WTC11 (cell line): ENCODE data around the gene KCNJ4. TPM values are rescaled to one million over a fixed set of nuclear protein-coding genes. Genes with fewer than 3 reads are reported as not detected.

Source experiments
- ATAC-seq: fragments of 200-7000 bp; cut with Tn5 transposase; 2 replicates; pipeline ENCODE4 v1.10.0; 2021; ENCODE audit warnings: mild to moderate bottlenecking, moderate library complexity
- CTCF ChIA-PET: fragments of 300-600 bp; sonication (Branson Sonifier 250); formaldehyde crosslinking; loops from one replicate; lab custom pipeline; 2021; ENCODE audit warnings: antibody characterized with exemption; lab: Charles Lee
- POLR2A ChIA-PET: fragments of 350-600 bp; sonication (Branson Sonifier 250); formaldehyde crosslinking; loops from one replicate; lab custom pipeline; 2021; ENCODE audit warnings: antibody characterized with exemption; lab: Charles Lee
- DNase-seq: peaks from one replicate; pipeline ENCODE4 v3.0.0; 2021; ENCODE audit warnings: low spot score
- H3K27ac Mint-ChIP-seq: 2 replicates; pipeline ENCODE4 v1.8.0; 2021; ENCODE audit warnings: mixed read lengths
- H3K27me3 Mint-ChIP-seq: 2 replicates; pipeline ENCODE4 v1.8.0; 2021; ENCODE audit warnings: low read depth, mild to moderate bottlenecking, moderate library complexity, mixed read lengths
- H3K36me3 Mint-ChIP-seq: 2 replicates; pipeline ENCODE4 v1.8.0; 2021; ENCODE audit warnings: mixed read lengths
- H3K4me1 Mint-ChIP-seq: 2 replicates; pipeline ENCODE4 v1.8.0; 2022; ENCODE audit warnings: mixed read lengths
- H3K4me3 Mint-ChIP-seq: 2 replicates; pipeline ENCODE4 v1.8.0; 2021; ENCODE audit warnings: mild to moderate bottlenecking, moderate library complexity, mixed read lengths
- H3K9me3 Mint-ChIP-seq: 2 replicates; pipeline ENCODE4 v1.8.0; 2021; ENCODE audit warnings: mixed read lengths
- AR ChIP-seq: fragments of 250-450 bp; sonication (Bioruptor Pico); IDR thresholded peaks from 2 replicates; pipeline ENCODE4 v1.9.0; 2021; ENCODE audit warnings: mild to moderate bottlenecking
- ATF3 ChIP-seq: sonication (generic); formaldehyde crosslinking; conservative IDR thresholded peaks from 2 replicates; pipeline ENCODE4 v1.8.1; 2022; ENCODE audit warnings: mild to moderate bottlenecking, missing genetic modification reagents
- CREB1 ChIP-seq: sonication (generic); formaldehyde crosslinking; IDR thresholded peaks from 2 replicates; pipeline ENCODE4 v1.8.0; 2023; ENCODE audit warnings: mild to moderate bottlenecking, missing genetic modification reagents
- FOXP1 ChIP-seq: sonication (generic); formaldehyde crosslinking; IDR thresholded peaks from 2 replicates; pipeline ENCODE4 v1.8.0; 2022; ENCODE audit warnings: missing genetic modification reagents, mild to moderate bottlenecking, moderate library complexity, borderline replicate concordance
- GABPB1 ChIP-seq: sonication (generic); formaldehyde crosslinking; IDR thresholded peaks from 2 replicates; pipeline ENCODE4 v1.8.1; 2023; ENCODE audit warnings: mild to moderate bottlenecking, missing genetic modification reagents
- HMGXB4 ChIP-seq: sonication (generic); formaldehyde crosslinking; IDR thresholded peaks from 2 replicates; pipeline ENCODE4 v1.8.1; 2023; ENCODE audit warnings: mild to moderate bottlenecking, moderate library complexity, missing genetic modification reagents
- IRF2 ChIP-seq: sonication (generic); formaldehyde crosslinking; IDR thresholded peaks from 2 replicates; pipeline ENCODE4 v1.8.0; 2022; ENCODE audit warnings: low read depth, missing genetic modification reagents, borderline replicate concordance
- MLX ChIP-seq: sonication (generic); formaldehyde crosslinking; IDR thresholded peaks from 2 replicates; pipeline ENCODE4 v1.8.1; 2023; ENCODE audit warnings: mild to moderate bottlenecking, missing genetic modification reagents, moderate library complexity
- NFATC4 ChIP-seq: fragments of 250-450 bp; sonication (Bioruptor Pico); IDR thresholded peaks from 2 replicates; pipeline ENCODE4 v1.9.0; 2021; ENCODE audit warnings: mild to moderate bottlenecking
- NR1H2 ChIP-seq: sonication (generic); formaldehyde crosslinking; IDR thresholded peaks from 2 replicates; pipeline ENCODE4 v1.9.0; 2021; ENCODE audit warnings: mild to moderate bottlenecking, moderate library complexity, missing genetic modification reagents
- NR2C2 ChIP-seq: sonication (generic); formaldehyde crosslinking; IDR thresholded peaks from 2 replicates; pipeline ENCODE4 v1.8.0; 2022; ENCODE audit warnings: mild to moderate bottlenecking, missing genetic modification reagents
- SOX15 ChIP-seq: fragments of 250-450 bp; sonication (Bioruptor Pico); IDR thresholded peaks from 2 replicates; pipeline ENCODE4 v1.9.0; 2021; ENCODE audit warnings: mild to moderate bottlenecking
- SP1 ChIP-seq: sonication (generic); formaldehyde crosslinking; conservative IDR thresholded peaks from 2 replicates; pipeline ENCODE4 v1.8.1; 2022; ENCODE audit warnings: missing genetic modification reagents
- TP53 ChIP-seq: sonication (generic); formaldehyde crosslinking; IDR thresholded peaks from 2 replicates; pipeline ENCODE4 v1.8.1; 2023; ENCODE audit warnings: mild to moderate bottlenecking, missing genetic modification reagents
- ZBTB43 ChIP-seq: sonication (generic); formaldehyde crosslinking; IDR thresholded peaks from 2 replicates; pipeline ENCODE4 v1.8.1; 2023; ENCODE audit warnings: mild to moderate bottlenecking, missing genetic modification reagents
- ZNF121 ChIP-seq: sonication (generic); formaldehyde crosslinking; IDR thresholded peaks from 2 replicates; pipeline ENCODE4 v1.8.0; 2023; ENCODE audit warnings: missing genetic modification reagents
- ZNF396 ChIP-seq: fragments of 250-450 bp; sonication (Bioruptor Pico); IDR thresholded peaks from 2 replicates; pipeline ENCODE4 v1.8.0; 2021; ENCODE audit warnings: mild to moderate bottlenecking, moderate library complexity, borderline replicate concordance
- ZNF425 ChIP-seq: fragments of 250-450 bp; sonication (Bioruptor Pico); conservative IDR thresholded peaks from 2 replicates; pipeline ENCODE4 v1.9.0; 2021; ENCODE audit warnings: mild to moderate bottlenecking
- ZNF671 ChIP-seq: fragments of 250-450 bp; sonication (Bioruptor Pico); IDR thresholded peaks from 2 replicates; pipeline ENCODE4 v1.8.0; 2021; ENCODE audit warnings: mild to moderate bottlenecking
- total RNA-seq: library from RNA; stranded (reverse); gene quantifications from 3 replicates; pipeline ENCODE4 v1.2.3, GENCODE V29; 2021

Gene KCNJ4
- total RNA-seq, 1 experiment from 2014 or later = 3.1 TPM

GRCh38 chr22:38451864-38452263 lies 3.1 kb downstream of the KCNJ4 start (continued):
- no peak for TF ChIP-seq ZBTB43

GRCh38 chr22:38451404-38451803 lies 3.6 kb downstream of the KCNJ4 start:
- H3K27me3 Mint-ChIP-seq = peaks cover 45% of the 10 kb centered on the region

GRCh38 chr22:38450234-38450797 lies 4.7 kb downstream of the KCNJ4 start:
- no peak for TF ChIP-seq ZNF425 (CRISPR knock-in tag)
- TF ChIP-seq HMGXB4 (CRISPR knock-in tag) = no peak
- TF ChIP-seq IRF2 (CRISPR knock-in tag) = no peak
- no peak for TF ChIP-seq AR (CRISPR knock-in tag)
- TF ChIP-seq NFATC4 = no peak
- TF ChIP-seq NR2C2 (CRISPR knock-in tag) = no peak
- H3K27me3 Mint-ChIP-seq = peaks cover 39% of the 10 kb centered on the region
- ChIA-PET CTCF (interaction anchor here (0.8 to 1.0 kb wide), 2 partner anchors 12 to 15 kb away, joined by 3 to 5 read pairs; no protein-coding TSS in a partner anchor), POLR2A (no interaction called here)
- peak; percentile 11; the same call in 1 of the 2 replicates for ATAC-seq
- peaks cover 27% of the 10 kb centered on the region for H3K4me1 Mint-ChIP-seq
- no peak for DNase-seq
- no peak overlapping the region for H3K4me3 Mint-ChIP-seq
- no peak overlapping the region for H3K27ac Mint-ChIP-seq
- H3K9me3 Mint-ChIP-seq = no peaks in the 10 kb centered on the region
- H3K36me3 Mint-ChIP-seq = no peaks in the 10 kb centered on the region

More at GRCh38 chr22:38451404-38451803, 3.6 kb downstream of the KCNJ4 start:
- Mint-ChIP-seq H3K9me3 (no peaks in the 10 kb centered on the region), H3K4me3 (no peak overlapping the region), H3K27ac (no peak overlapping the region), H3K4me1 (peaks cover 27% of the 10 kb centered on the region), H3K36me3 (no peaks in the 10 kb centered on the region)
- ChIA-PET POLR2A (no interaction called here), CTCF (interaction anchor here (1.4 kb wide), 1 partner anchor 16 kb away, joined by 5 read pairs; no protein-coding TSS in a partner anchor)
- TF ChIP-seq GABPB1 = no peak
- TF ChIP-seq ATF3 (CRISPR knock-in tag) = no peak
- no peak for TF ChIP-seq ZNF671 (CRISPR knock-in tag)
- no peak for TF ChIP-seq ZNF121
- TF ChIP-seq ZBTB43 = no peak
- TF ChIP-seq ZNF396 (CRISPR knock-in tag) = no peak
- no peak for TF ChIP-seq FOXP1 (CRISPR knock-in tag)
- TF ChIP-seq MLX (CRISPR knock-in tag) = no peak
- no peak for TF ChIP-seq TP53 (CRISPR knock-in tag)
- no peak for TF ChIP-seq NR1H2 (CRISPR knock-in tag)
- TF ChIP-seq CREB1 = no peak
- TF ChIP-seq SOX15 (CRISPR knock-in tag) = no peak
- no peak for TF ChIP-seq SP1
- ATAC-seq = no peak
- no peak for DNase-seq
